ENCODE results near the gene PCCA. TPM values are rescaled to one million over a fixed set of nuclear protein-coding genes. Genes with fewer than 3 reads are reported as not detected.
A peak's percentile ranks its signal among the peaks of the same experiment; 100 is the strongest.

Gene PCCA
- total and polyA plus RNA-seq, 2 experiments from 2014 or later: 41.9 to 46.6 TPM

DNA sequence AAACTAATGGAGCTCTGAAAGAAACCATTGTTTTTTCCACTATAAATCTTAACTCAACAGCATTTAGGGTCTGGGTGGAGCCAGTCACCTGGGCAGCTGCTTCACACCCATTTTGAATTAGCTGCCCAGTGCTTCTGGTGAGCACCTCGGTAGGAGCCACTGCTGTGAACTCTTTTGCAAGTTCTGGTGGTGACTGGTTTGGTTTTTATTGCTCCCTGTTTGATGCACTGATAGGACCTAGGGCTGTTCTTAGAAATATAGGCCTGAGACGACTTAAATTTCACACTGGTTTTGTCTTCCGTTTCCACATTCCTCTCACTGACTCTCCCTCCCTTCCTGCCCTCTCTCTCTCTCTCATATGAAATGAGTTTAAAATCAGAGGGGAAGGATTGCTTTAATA lies 395.8 kb downstream of the PCCA start:
- Histone ChIP-seq H2AFZ (no peak overlapping the region), H3K79me2 (replicated peaks; ENCODE audit: insufficient read depth) (no peaks in the 10 kb centered on the region), H3K4me3 (no peak overlapping the region), H3K27me3 (ENCODE audit: insufficient read depth) (no peaks in the 10 kb centered on the region), H3K36me3 (ENCODE audit: insufficient read depth) (no peaks in the 10 kb centered on the region), H3K27ac (ENCODE audit: low read depth) (peak overlapping the region; percentile 34; the same call in 1 of the 2 replicates), H3K9me2 (ENCODE audit: insufficient read depth) (0 out of 2 replicates have a peak, but pooled peaks cover under 1% of the 10 kb centered on the region), H3K4me2 (no peak overlapping the region), H3K4me1 (ENCODE audit: insufficient read depth) (peaks cover 19% of the 10 kb centered on the region), H4K20me1 (replicated peaks; ENCODE audit: insufficient read depth) (no peaks in the 10 kb centered on the region), H3F3A (replicated peaks; ENCODE audit: low read depth) (no peaks in the 10 kb centered on the region)
- ATAC-seq (no peak), DNase-seq (ENCODE audit: low spot score) (no peak)
- Mint-ChIP-seq H3K4me3 (no peak overlapping the region), H3K36me3 (ENCODE audit: low read depth) (peaks cover 3% of the 10 kb centered on the region; the same call in 1 of the 3 replicates), H3K9me3 (no peaks in the 10 kb centered on the region), H3K27ac (peak overlapping the region; percentile 53), H3K4me1 (peaks cover 40% of the 10 kb centered on the region), H3K27me3 (ENCODE audit: insufficient read depth, low read depth, poor library complexity) (peaks cover 2% of the 10 kb centered on the region)
- no peak for TF ChIP-seq JUNB (IDR thresholded peaks at IDR 0.05; ENCODE audit: unreplicated experiment)
- TF ChIP-seq, protein P1, sequence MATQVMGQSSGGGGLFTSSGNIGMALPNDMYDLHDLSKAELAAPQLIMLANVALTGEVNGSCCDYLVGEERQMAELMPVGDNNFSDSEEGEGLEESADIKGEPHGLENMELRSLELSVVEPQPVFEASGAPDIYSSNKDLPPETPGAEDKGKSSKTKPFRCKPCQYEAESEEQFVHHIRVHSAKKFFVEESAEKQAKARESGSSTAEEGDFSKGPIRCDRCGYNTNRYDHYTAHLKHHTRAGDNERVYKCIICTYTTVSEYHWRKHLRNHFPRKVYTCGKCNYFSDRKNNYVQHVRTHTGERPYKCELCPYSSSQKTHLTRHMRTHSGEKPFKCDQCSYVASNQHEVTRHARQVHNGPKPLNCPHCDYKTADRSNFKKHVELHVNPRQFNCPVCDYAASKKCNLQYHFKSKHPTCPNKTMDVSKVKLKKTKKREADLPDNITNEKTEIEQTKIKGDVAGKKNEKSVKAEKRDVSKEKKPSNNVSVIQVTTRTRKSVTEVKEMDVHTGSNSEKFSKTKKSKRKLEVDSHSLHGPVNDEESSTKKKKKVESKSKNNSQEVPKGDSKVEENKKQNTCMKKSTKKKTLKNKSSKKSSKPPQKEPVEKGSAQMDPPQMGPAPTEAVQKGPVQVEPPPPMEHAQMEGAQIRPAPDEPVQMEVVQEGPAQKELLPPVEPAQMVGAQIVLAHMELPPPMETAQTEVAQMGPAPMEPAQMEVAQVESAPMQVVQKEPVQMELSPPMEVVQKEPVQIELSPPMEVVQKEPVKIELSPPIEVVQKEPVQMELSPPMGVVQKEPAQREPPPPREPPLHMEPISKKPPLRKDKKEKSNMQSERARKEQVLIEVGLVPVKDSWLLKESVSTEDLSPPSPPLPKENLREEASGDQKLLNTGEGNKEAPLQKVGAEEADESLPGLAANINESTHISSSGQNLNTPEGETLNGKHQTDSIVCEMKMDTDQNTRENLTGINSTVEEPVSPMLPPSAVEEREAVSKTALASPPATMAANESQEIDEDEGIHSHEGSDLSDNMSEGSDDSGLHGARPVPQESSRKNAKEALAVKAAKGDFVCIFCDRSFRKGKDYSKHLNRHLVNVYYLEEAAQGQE (IDR thresholded peaks at IDR 0.05; ENCODE audit: unreplicated experiment): no peak
- no peak for TF ChIP-seq EZH2 (IDR thresholded peaks at IDR 0.05; ENCODE audit: low read depth, unreplicated experiment)
- TF ChIP-seq CTCF (conservative IDR thresholded peaks at IDR 0.05; ENCODE audit: low read depth in 2 of 2): no peak
- TF ChIP-seq ETS1 (IDR thresholded peaks at IDR 0.05): no peak
- TF ChIP-seq CREB1 (CRISPR knock-in tag; IDR thresholded peaks at IDR 0.05; ENCODE audit: low read depth): no peak
- TF ChIP-seq ZNF331 (CRISPR knock-in tag; IDR thresholded peaks at IDR 0.05; ENCODE audit: low read depth): no peak

DNA sequence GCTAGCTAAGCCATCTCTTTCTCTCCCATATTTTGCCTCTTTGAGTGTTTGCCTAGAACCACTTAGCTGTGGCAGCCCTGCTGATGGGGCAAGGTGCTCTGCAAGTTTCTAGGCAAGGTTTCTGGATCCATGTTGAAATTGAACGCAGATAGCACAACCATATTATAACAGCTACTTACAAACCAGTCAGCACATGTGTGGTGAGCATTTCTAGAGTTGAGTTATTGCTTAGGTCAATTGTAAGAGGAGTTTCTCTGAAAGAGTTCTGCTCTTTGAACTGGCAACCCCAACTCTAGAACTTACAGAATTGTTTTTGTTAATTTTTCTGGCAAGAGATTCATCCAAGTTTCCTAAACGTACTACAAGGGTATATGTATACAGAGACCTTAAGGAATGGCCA lies 396.4 kb downstream of the PCCA start:
- peak overlapping the region; percentile 53; the same call in 1 of the 2 replicates for H3K27ac Mint-ChIP-seq
- H3K9me3 Mint-ChIP-seq: no peaks in the 10 kb centered on the region
- ATAC-seq (no peak), DNase-seq (ENCODE audit: low spot score) (no peak)
- Histone ChIP-seq H3K4me1 (ENCODE audit: insufficient read depth) (peaks cover 25% of the 10 kb centered on the region), H4K20me1 (replicated peaks; ENCODE audit: insufficient read depth) (no peaks in the 10 kb centered on the region), H3K9me2 (ENCODE audit: insufficient read depth) (no peaks in the 10 kb centered on the region), H2AFZ (no peak overlapping the region), H3F3A (replicated peaks; ENCODE audit: low read depth) (peaks cover 2% of the 10 kb centered on the region; the same call in 1 of the 2 replicates), H3K4me2 (no peak overlapping the region), H3K27ac (ENCODE audit: low read depth) (no peak overlapping the region; the same call in 1 of the 2 replicates), H3K36me3 (ENCODE audit: insufficient read depth) (no peaks in the 10 kb centered on the region), H3K27me3 (ENCODE audit: insufficient read depth) (no peaks in the 10 kb centered on the region), H3K4me3 (no peak overlapping the region), H3K79me2 (replicated peaks; ENCODE audit: insufficient read depth) (no peaks in the 10 kb centered on the region)
- no peak overlapping the region for H3K4me3 Mint-ChIP-seq
- peaks cover 2% of the 10 kb centered on the region for H3K27me3 Mint-ChIP-seq (ENCODE audit: insufficient read depth, low read depth, poor library complexity)
- H3K4me1 Mint-ChIP-seq: peaks cover 46% of the 10 kb centered on the region
- H3K36me3 Mint-ChIP-seq (ENCODE audit: low read depth): peaks cover 3% of the 10 kb centered on the region; the same call in 1 of the 3 replicates
- TF ChIP-seq, protein P1 (IDR thresholded peaks at IDR 0.05; ENCODE audit: unreplicated experiment): no peak
- no peak for TF ChIP-seq CREB1 (CRISPR knock-in tag; IDR thresholded peaks at IDR 0.05; ENCODE audit: low read depth)
- no peak for TF ChIP-seq ZNF331 (CRISPR knock-in tag; IDR thresholded peaks at IDR 0.05; ENCODE audit: low read depth)
- TF ChIP-seq CTCF (conservative IDR thresholded peaks at IDR 0.05; ENCODE audit: low read depth in 2 of 2): no peak
- TF ChIP-seq JUNB (IDR thresholded peaks at IDR 0.05; ENCODE audit: unreplicated experiment): no peak
- no peak for TF ChIP-seq STAT1 (IDR thresholded peaks at IDR 0.05; ENCODE audit: unreplicated experiment)
- TF ChIP-seq ZNF114 (CRISPR knock-in tag; IDR thresholded peaks at IDR 0.05): no peak
- TF ChIP-seq EZH2 (IDR thresholded peaks at IDR 0.05; ENCODE audit: low read depth, unreplicated experiment): no peak

Data from GM23338 (cell line).